AG09309 (cell line): ENCODE measurements around the gene TBC1D1.

Source experiments
- DNase-seq: peaks from one replicate; pipeline ENCODE4 v3.0.0-alpha.2; 2010; ENCODE audit warnings: low read depth
- H3K4me3 ChIP-seq: 2 replicates; pipeline ENCODE4 v1.5.1; 2011; ENCODE audit warnings: mild to moderate bottlenecking, low read depth, low read length, moderate library complexity; ENCODE audit not compliant: control insufficient read depth
- CTCF ChIP-seq: IDR thresholded peaks from 2 replicates; pipeline ENCODE4 v1.5.1; 2011; ENCODE audit warnings: mild to moderate bottlenecking, low read depth, low read length, inconsistent platforms; ENCODE audit not compliant: insufficient read depth, control insufficient read depth; ENCODE audit errors: missing control alignments

Gene TBC1D1

GRCh38 chr4:37994569-37994968, 103.7 kb downstream of the TBC1D1 start:
- no peak overlapping the region for H3K4me3 ChIP-seq
- no peak for DNase-seq
- no peak for TF ChIP-seq CTCF

- TF ChIP-seq CTCF = no peak
- H3K4me3 ChIP-seq = no peak overlapping the region
- no peak for DNase-seq
Observed at GRCh38 chr4:37995299-37995821, 104.5 kb downstream of the TBC1D1 start.

- no peak overlapping the region for H3K4me3 ChIP-seq
- no peak for TF ChIP-seq CTCF
- no peak for DNase-seq
Observed at GRCh38 chr4:37995981-37996775, 105.3 kb downstream of the TBC1D1 start.

- no peak for DNase-seq
- H3K4me3 ChIP-seq = no peak overlapping the region
- TF ChIP-seq CTCF = no peak
Observed at GRCh38 chr4:37998226-37998625, 107.3 kb downstream of the TBC1D1 start.

- no peak for TF ChIP-seq CTCF
- DNase-seq = no peak
- no peak overlapping the region for H3K4me3 ChIP-seq
Observed at GRCh38 chr4:37999000-37999716, 108.3 kb downstream of the TBC1D1 start.

GRCh38 chr4:37999965-38000364, 109.1 kb downstream of the TBC1D1 start:
- H3K4me3 ChIP-seq = no peak overlapping the region
- no peak for DNase-seq
- TF ChIP-seq CTCF = no peak
